ENCODE measurements around the gene IL1RAPL1. TPM values are rescaled to one million over a fixed set of nuclear protein-coding genes. Genes with fewer than 3 reads are reported as not detected.

IL1RAPL1 gene
- polyA plus RNA-seq, 1 donor = 0.34 TPM

DNA sequence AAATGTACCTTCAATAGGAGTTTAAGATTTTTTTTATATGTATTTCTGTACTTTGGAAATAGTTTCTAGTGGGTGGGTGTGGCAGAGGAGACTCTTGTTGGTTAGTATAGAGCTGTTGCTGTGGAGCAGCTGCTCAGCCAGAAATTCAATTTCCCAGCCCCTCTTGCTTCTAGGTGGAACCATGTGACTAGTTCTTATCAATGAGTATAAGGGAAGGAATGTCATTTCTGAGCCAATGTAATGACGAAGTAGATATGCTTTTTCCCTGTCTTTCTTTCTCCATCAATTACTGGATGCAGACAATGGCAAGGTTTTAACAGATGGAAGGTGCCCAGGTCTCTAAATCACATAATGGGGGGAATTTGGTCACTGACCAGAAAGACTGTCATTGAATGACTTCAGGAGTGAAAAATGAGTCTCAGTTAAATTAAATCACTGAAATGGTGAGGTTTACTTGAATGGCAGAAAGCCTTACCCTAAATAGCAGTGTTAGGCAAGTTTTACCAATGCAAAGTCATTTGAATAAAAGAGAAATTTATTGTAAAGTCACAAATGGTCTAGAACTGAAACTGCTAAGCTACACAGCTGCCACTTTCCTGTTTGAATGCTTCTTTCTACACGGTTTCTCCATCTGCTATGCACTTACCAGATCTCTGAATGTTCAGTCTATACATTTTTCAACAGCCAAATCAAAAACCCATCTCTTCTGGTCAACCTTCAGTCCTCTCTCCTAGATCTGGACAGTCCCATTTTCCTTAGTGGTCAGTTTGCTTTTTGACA is 832.7 kb downstream of the IL1RAPL1 start:
- DNase-seq = peak in 1 of 2 donors; percentile 1
- H3K4me3 ChIP-seq (ENCODE audit: low read length) = no peak overlapping the region
- H3K36me3 ChIP-seq (ENCODE audit: control insufficient read depth, insufficient read depth, low read length) = no peaks in the 10 kb centered on the region
- H3K27ac ChIP-seq (ENCODE audit: low read length) = no peak overlapping the region
- no peaks in the 10 kb centered on the region for H3K9me3 ChIP-seq (ENCODE audit: control insufficient read depth, low read depth, low read length)
- WGBS (ENCODE audit: insufficient coverage, low lambda C conversion rate) = no CpG with 5 or more reads among the region's 2 CpGs
- no peaks in the 10 kb centered on the region for H3K4me1 ChIP-seq (ENCODE audit: control insufficient read depth, insufficient read depth, low read length)
- no peaks in the 10 kb centered on the region for H3K27me3 ChIP-seq (ENCODE audit: control insufficient read depth, insufficient read depth, low read length)

DNA sequence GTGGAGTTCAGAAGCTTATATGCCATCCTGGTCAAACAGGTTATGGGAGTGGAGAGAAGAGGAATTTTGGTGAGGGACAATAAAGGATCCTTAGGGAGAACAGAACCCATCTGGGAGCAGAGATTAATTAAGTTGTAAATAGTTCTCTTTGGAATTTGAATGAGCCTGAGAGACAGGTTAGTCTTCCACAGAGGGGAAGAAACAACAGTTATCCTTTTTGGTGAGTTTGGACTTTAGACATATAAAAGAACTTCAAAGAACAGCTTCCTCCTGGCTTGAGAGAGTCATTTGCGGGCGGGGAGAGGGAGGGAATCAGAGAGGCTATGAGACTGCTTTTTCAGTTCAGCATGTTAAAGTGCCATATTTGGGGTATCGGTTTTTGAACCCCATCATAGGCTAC is 834.8 kb downstream of the IL1RAPL1 start:
- peak in 1 of 2 donors; percentile 1 for DNase-seq
- no CpG with 5 or more reads among the region's 3 CpGs for WGBS (ENCODE audit: insufficient coverage, low lambda C conversion rate)

DNA sequence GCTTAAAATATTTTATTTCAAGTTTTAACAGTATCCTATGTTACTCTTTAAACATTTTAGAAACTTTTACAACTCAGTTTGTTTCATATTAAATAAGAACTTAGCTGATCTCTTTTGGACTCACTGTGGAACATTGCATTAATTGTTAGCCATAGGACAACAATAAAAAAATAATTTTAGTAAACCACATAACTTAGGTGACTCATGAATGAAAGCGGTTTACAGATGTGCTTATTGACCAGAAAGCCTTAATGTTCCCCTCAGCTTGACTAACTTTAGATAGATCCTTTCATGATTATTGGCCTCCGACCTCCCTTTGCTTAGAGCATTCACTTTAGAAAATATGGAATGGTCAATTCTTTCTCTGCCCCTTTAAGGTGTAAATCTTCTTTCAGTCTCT is 844.6 kb downstream of the IL1RAPL1 start:
- no peak overlapping the region for H3K27ac ChIP-seq (ENCODE audit: low read length)
- no peaks in the 10 kb centered on the region for H3K27me3 ChIP-seq (ENCODE audit: control insufficient read depth, insufficient read depth, low read length)
- no peaks in the 10 kb centered on the region for H3K36me3 ChIP-seq (ENCODE audit: control insufficient read depth, insufficient read depth, low read length)
- no peak overlapping the region for H3K4me3 ChIP-seq (ENCODE audit: low read length)
- H3K4me1 ChIP-seq (ENCODE audit: control insufficient read depth, insufficient read depth, low read length) = no peaks in the 10 kb centered on the region
- DNase-seq = no peak
- 50% methylated on average over 1 of the region's 2 CpGs for WGBS (ENCODE audit: insufficient coverage, low lambda C conversion rate)
- H3K9me3 ChIP-seq (ENCODE audit: control insufficient read depth, low read depth, low read length) = no peaks in the 10 kb centered on the region

More for the DNA sequence above, 834.8 kb downstream of the IL1RAPL1 start:
- Histone ChIP-seq H3K36me3 (ENCODE audit: control insufficient read depth, insufficient read depth, low read length) (no peaks in the 10 kb centered on the region), H3K4me3 (ENCODE audit: low read length) (no peak overlapping the region), H3K27ac (ENCODE audit: low read length) (no peak overlapping the region), H3K27me3 (ENCODE audit: control insufficient read depth, insufficient read depth, low read length) (no peaks in the 10 kb centered on the region), H3K4me1 (ENCODE audit: control insufficient read depth, insufficient read depth, low read length) (no peaks in the 10 kb centered on the region), H3K9me3 (ENCODE audit: control insufficient read depth, low read depth, low read length) (no peaks in the 10 kb centered on the region)

DNA sequence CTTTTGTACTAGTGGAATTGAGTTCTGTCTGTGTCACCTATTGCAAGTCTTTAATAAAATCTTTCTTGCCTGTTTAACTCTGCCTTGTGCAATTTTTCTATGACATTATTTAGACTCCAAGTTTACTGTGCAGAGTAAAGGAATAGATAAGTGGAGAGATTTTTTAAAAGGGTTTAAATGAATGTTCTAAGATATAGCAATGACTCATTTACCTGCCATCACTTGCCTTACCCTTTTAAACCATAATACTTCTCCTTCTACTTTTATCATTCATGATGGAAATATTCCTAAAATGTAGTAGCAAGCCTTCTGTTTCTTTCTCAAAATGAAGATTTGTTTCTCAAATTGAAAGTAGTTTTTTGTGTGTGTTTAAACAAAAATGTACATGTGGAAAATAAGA is 845.3 kb downstream of the IL1RAPL1 start:
- H3K36me3 ChIP-seq (ENCODE audit: control insufficient read depth, insufficient read depth, low read length) = no peaks in the 10 kb centered on the region
- DNase-seq = no peak
- no peak overlapping the region for H3K4me3 ChIP-seq (ENCODE audit: low read length)
- no peaks in the 10 kb centered on the region for H3K9me3 ChIP-seq (ENCODE audit: control insufficient read depth, low read depth, low read length)
- H3K27ac ChIP-seq (ENCODE audit: low read length) = no peak overlapping the region
- H3K27me3 ChIP-seq (ENCODE audit: control insufficient read depth, insufficient read depth, low read length) = no peaks in the 10 kb centered on the region
- no peaks in the 10 kb centered on the region for H3K4me1 ChIP-seq (ENCODE audit: control insufficient read depth, insufficient read depth, low read length)

DNA sequence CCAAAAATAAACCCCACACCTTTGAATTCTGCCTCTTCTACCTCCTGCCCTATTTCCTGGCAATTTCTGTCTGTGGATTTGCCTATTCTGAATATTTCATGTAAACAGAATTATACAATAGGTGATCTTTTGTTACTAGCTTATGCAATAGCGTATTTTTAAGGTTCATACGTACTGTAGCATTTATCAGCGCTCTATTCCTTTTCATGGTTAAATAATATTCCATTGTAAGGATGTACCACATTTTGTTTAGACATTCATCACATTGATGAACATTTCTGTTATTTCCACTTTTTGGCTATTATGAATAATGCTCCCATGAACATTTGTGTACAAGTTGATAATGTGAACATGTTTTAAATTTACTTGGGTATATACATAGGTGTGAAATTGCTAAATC is 847.7 kb downstream of the IL1RAPL1 start:
- WGBS (ENCODE audit: insufficient coverage, low lambda C conversion rate) = no CpG with 5 or more reads among the region's 3 CpGs
- no peaks in the 10 kb centered on the region for H3K4me1 ChIP-seq (ENCODE audit: control insufficient read depth, insufficient read depth, low read length)
- no peak overlapping the region for H3K27ac ChIP-seq (ENCODE audit: low read length)
- no peaks in the 10 kb centered on the region for H3K9me3 ChIP-seq (ENCODE audit: control insufficient read depth, low read depth, low read length)
- H3K4me3 ChIP-seq (ENCODE audit: low read length) = no peak overlapping the region
- no peaks in the 10 kb centered on the region for H3K27me3 ChIP-seq (ENCODE audit: control insufficient read depth, insufficient read depth, low read length)
- no peak for DNase-seq
- H3K36me3 ChIP-seq (ENCODE audit: control insufficient read depth, insufficient read depth, low read length) = no peaks in the 10 kb centered on the region

DNA sequence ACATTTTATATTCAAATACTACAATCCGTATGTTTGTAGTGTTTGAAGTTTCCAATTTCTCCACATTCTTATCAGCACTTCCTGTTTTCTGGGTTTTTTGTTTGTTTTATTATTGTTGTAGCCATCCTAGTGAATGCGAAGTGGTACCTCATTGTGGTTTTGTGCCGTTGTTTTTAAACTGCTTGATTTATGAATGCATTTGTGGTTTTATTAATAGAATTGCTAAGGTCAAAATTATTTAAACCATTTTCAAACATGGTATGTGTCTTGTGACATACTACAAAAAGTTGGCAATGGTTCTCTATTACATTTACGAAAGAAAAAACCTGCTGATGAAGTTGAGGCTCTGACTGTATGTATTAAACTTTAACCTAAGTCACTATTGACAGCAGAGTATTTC is 848.1 kb downstream of the IL1RAPL1 start:
- no peaks in the 10 kb centered on the region for H3K9me3 ChIP-seq (ENCODE audit: control insufficient read depth, low read depth, low read length)
- no peaks in the 10 kb centered on the region for H3K4me1 ChIP-seq (ENCODE audit: control insufficient read depth, insufficient read depth, low read length)
- H3K27ac ChIP-seq (ENCODE audit: low read length) = no peak overlapping the region
- no peaks in the 10 kb centered on the region for H3K27me3 ChIP-seq (ENCODE audit: control insufficient read depth, insufficient read depth, low read length)
- no peaks in the 10 kb centered on the region for H3K36me3 ChIP-seq (ENCODE audit: control insufficient read depth, insufficient read depth, low read length)
- no peak overlapping the region for H3K4me3 ChIP-seq (ENCODE audit: low read length)
- no peak for DNase-seq
- no CpG with 5 or more reads among the region's 4 CpGs for WGBS (ENCODE audit: insufficient coverage, low lambda C conversion rate)

DNA sequence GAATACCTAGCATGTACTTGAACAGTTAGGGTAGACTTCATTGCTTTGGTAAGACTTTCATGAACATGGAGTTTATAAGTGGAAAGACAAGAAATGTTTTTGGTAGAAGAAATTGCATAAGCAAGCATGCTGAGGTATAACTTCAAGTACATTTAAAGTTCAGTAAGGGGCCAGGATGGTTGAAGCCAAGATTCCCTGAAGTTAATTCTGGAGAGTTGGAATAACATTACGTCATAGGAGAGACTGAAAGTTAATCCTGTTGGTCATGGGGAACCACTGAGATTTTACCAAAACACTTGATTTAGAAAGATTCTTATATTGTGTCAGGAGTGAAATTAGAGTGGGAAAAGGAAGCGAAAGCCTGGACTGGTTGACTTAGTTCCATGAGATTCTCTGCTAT is 860.6 kb downstream of the IL1RAPL1 start:
- H3K27me3 ChIP-seq (ENCODE audit: control insufficient read depth, insufficient read depth, low read length) = no peaks in the 10 kb centered on the region
- no peak for DNase-seq
- no peaks in the 10 kb centered on the region for H3K9me3 ChIP-seq (ENCODE audit: control insufficient read depth, low read depth, low read length)
- H3K27ac ChIP-seq (ENCODE audit: low read length) = no peak overlapping the region
- no peak overlapping the region for H3K4me3 ChIP-seq (ENCODE audit: low read length)
- no peaks in the 10 kb centered on the region for H3K4me1 ChIP-seq (ENCODE audit: control insufficient read depth, insufficient read depth, low read length)
- no CpG with 5 or more reads among the region's 2 CpGs for WGBS (ENCODE audit: insufficient coverage, low lambda C conversion rate)
- H3K36me3 ChIP-seq (ENCODE audit: control insufficient read depth, insufficient read depth, low read length) = no peaks in the 10 kb centered on the region

DNA sequence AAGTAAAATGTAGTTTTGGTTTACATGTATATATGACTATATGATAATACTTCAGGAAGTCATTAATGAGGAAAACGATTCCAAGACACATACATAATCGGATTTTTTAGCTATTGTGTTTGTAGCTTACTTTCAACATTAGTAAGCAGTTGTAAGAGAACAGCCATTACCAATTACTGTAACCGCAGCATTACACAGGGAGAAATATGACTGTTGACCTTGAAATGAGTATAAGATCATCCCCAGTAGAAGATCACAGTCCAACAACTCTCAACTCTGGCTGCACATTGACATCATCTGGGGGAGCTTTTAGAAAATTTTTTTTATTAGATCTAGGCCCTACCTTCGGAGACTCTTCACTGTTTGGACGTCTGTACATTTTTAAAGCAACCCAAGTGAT is 866.1 kb downstream of the IL1RAPL1 start:
- no peak overlapping the region for H3K27ac ChIP-seq (ENCODE audit: low read length)
- H3K27me3 ChIP-seq (ENCODE audit: control insufficient read depth, insufficient read depth, low read length) = no peaks in the 10 kb centered on the region
- no CpG with 5 or more reads among the region's 5 CpGs for WGBS (ENCODE audit: insufficient coverage, low lambda C conversion rate)
- H3K4me1 ChIP-seq (ENCODE audit: control insufficient read depth, insufficient read depth, low read length) = no peaks in the 10 kb centered on the region
- no peaks in the 10 kb centered on the region for H3K36me3 ChIP-seq (ENCODE audit: control insufficient read depth, insufficient read depth, low read length)
- no peak for DNase-seq
- H3K4me3 ChIP-seq (ENCODE audit: low read length) = no peak overlapping the region
- H3K9me3 ChIP-seq (ENCODE audit: control insufficient read depth, low read depth, low read length) = no peaks in the 10 kb centered on the region

DNA sequence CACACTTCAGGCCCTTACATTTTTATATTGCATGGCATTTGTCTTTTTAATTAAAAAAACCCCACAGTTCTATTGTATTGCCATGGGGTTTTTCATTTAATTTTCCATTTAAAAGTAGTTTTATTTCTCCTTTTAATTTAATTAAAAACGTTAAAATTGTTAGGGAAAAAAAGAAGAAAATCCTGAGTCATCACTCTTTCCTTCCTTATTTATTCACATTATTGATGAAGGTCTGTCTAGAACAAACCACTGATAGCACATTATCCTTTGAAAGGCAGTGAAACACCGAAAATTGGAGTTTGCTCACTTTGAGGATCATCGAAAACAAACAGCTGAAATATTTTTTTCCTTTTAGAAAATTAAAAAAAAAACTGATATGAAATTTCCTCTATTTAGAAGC is 868.5 kb downstream of the IL1RAPL1 start:
- DNase-seq = no peak
- Histone ChIP-seq H3K4me1 (ENCODE audit: control insufficient read depth, insufficient read depth, low read length) (no peaks in the 10 kb centered on the region), H3K36me3 (ENCODE audit: control insufficient read depth, insufficient read depth, low read length) (no peaks in the 10 kb centered on the region), H3K4me3 (ENCODE audit: low read length) (no peak overlapping the region), H3K27me3 (ENCODE audit: control insufficient read depth, insufficient read depth, low read length) (no peaks in the 10 kb centered on the region), H3K9me3 (ENCODE audit: control insufficient read depth, low read depth, low read length) (no peaks in the 10 kb centered on the region), H3K27ac (ENCODE audit: low read length) (no peak overlapping the region)
- 80% methylated on average over 1 of the region's 3 CpGs for WGBS (ENCODE audit: insufficient coverage, low lambda C conversion rate)

DNA sequence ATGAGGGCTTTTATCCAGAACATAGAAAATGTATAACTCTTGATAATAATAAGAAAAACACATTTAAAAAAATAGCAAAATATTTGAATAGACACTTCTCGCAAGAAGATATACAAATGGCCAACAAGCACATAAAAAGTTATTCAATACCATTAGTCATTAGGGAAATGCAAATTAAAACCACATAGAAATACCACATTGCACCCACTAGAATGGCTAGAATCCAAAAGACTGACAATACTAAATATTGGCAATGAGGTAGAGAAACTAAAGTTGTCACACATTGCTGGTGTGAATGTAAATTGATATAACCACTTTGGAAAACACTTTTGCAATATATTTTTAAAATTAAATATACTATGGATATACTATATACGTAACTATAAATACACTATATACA is 873.8 kb downstream of the IL1RAPL1 start:
- no peak for DNase-seq
- no peaks in the 10 kb centered on the region for H3K36me3 ChIP-seq (ENCODE audit: control insufficient read depth, insufficient read depth, low read length)
- no peak overlapping the region for H3K4me3 ChIP-seq (ENCODE audit: low read length)
- no peaks in the 10 kb centered on the region for H3K27me3 ChIP-seq (ENCODE audit: control insufficient read depth, insufficient read depth, low read length)
- H3K27ac ChIP-seq (ENCODE audit: low read length) = no peak overlapping the region
- H3K4me1 ChIP-seq (ENCODE audit: control insufficient read depth, insufficient read depth, low read length) = no peaks in the 10 kb centered on the region
- WGBS (ENCODE audit: insufficient coverage, low lambda C conversion rate) = no CpG with 5 or more reads among the region's 2 CpGs
- H3K9me3 ChIP-seq (ENCODE audit: control insufficient read depth, low read depth, low read length) = no peaks in the 10 kb centered on the region

DNA sequence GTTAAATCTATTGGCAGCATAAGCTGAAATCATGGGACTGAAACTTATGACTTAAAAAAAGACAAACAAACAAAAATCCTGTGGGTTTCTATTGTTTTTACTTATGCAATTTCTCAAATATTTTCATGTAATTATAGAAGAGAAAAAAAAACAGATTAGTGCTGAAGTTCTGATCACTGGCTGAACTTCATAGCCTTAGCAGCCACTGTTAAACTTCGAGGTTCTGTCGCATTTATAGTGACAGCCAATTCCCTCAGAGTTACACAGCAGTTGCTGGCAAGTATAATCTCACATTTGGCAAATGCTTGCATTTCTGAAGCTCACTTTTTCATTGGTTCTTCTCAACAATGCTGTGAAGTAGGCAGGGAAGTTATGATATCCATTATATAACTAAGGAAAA is 879.2 kb downstream of the IL1RAPL1 start:
- Histone ChIP-seq H3K27me3 (ENCODE audit: control insufficient read depth, insufficient read depth, low read length) (no peaks in the 10 kb centered on the region), H3K4me1 (ENCODE audit: control insufficient read depth, insufficient read depth, low read length) (no peaks in the 10 kb centered on the region), H3K9me3 (ENCODE audit: control insufficient read depth, low read depth, low read length) (no peaks in the 10 kb centered on the region), H3K36me3 (ENCODE audit: control insufficient read depth, insufficient read depth, low read length) (no peaks in the 10 kb centered on the region), H3K4me3 (ENCODE audit: low read length) (no peak overlapping the region), H3K27ac (ENCODE audit: low read length) (no peak overlapping the region)
- no CpG with 5 or more reads among the region's 2 CpGs for WGBS (ENCODE audit: insufficient coverage, low lambda C conversion rate)
- DNase-seq = no peak
